ENCODE measurements around the gene RNF11. TPM values are rescaled to one million over a fixed set of nuclear protein-coding genes. Genes with fewer than 3 reads are reported as not detected.

Gene RNF11
- total RNA-seq, 2 experiments from 2014 or later, result 91.3 to 97.4 TPM

GRCh38 chr1:51203121-51203873, 32.8 kb upstream of the RNF11 start:
- Mint-ChIP-seq H3K9me3 (no peaks in the 10 kb centered on the region), H3K36me3 (ENCODE audit: low read depth) (no peaks in the 10 kb centered on the region), H3K4me1 (ENCODE audit: low read depth) (no peaks in the 10 kb centered on the region), H3K4me3 (no peak overlapping the region), H3K27me3 (no peaks in the 10 kb centered on the region), H3K27ac (no peak overlapping the region)
- H3K4me3 ChIP-seq (ENCODE audit: low read length), result no peak overlapping the region
- ChIA-PET POLR2A (no interaction called here), CTCF (interaction anchor here (1.0 kb wide), 1 partner anchor 11 kb away, joined by 3 read pairs; no protein-coding TSS in a partner anchor)
- intact Hi-C loops (cut with DNase I, micrococcal nuclease), result no loop called here
- H3K9me3 ChIP-seq (ENCODE audit: control insufficient read depth in 1 of 2, insufficient read depth in 1 of 2, low read length in 2 of 2), result no peaks in the 10 kb centered on the region
- H3K27ac ChIP-seq (ENCODE audit: low read depth in 1 of 2, low read length in 2 of 2), result no peak overlapping the region
- no peaks in the 10 kb centered on the region for H3K36me3 ChIP-seq (ENCODE audit: insufficient read depth, low read length)
- H3K27me3 ChIP-seq (ENCODE audit: control insufficient read depth in 1 of 2, insufficient read depth in 2 of 2, low read length in 2 of 2), result no peaks in the 10 kb centered on the region
- no peak for ATAC-seq (ENCODE audit: poor library complexity)
- no peak for DNase-seq
- TF ChIP-seq CTCF (IDR thresholded peaks at IDR 0.05), result no peak
- H3K4me1 ChIP-seq (ENCODE audit: insufficient read depth, low read length), result no peaks in the 10 kb centered on the region

- Mint-ChIP-seq H3K4me3 (no peak overlapping the region), H3K9me3 (no peaks in the 10 kb centered on the region), H3K27ac (no peak overlapping the region), H3K36me3 (ENCODE audit: low read depth) (no peaks in the 10 kb centered on the region), H3K4me1 (ENCODE audit: low read depth) (no peaks in the 10 kb centered on the region), H3K27me3 (no peaks in the 10 kb centered on the region)
- Histone ChIP-seq H3K9me3 (ENCODE audit: control insufficient read depth in 1 of 2, insufficient read depth in 1 of 2, low read length in 2 of 2) (no peaks in the 10 kb centered on the region), H3K4me1 (ENCODE audit: insufficient read depth, low read length) (no peaks in the 10 kb centered on the region), H3K36me3 (ENCODE audit: insufficient read depth, low read length) (no peaks in the 10 kb centered on the region), H3K27me3 (ENCODE audit: control insufficient read depth in 1 of 2, insufficient read depth in 2 of 2, low read length in 2 of 2) (no peaks in the 10 kb centered on the region), H3K4me3 (ENCODE audit: low read length) (no peak overlapping the region), H3K27ac (ENCODE audit: low read depth in 1 of 2, low read length in 2 of 2) (no peak overlapping the region)
- no peak for TF ChIP-seq CTCF (IDR thresholded peaks at IDR 0.05)
- DNase-seq (no peak), ATAC-seq (ENCODE audit: poor library complexity) (no peak)
- POLR2A ChIA-PET, result no interaction called here
- CTCF ChIA-PET, result no interaction called here
- intact Hi-C loops (cut with DNase I, micrococcal nuclease), result no loop called here
Observed at GRCh38 chr1:51203874-51204245, 32.2 kb upstream of the RNF11 start.

- H3K27ac Mint-ChIP-seq, result no peak overlapping the region
- Histone ChIP-seq H3K27me3 (ENCODE audit: control insufficient read depth in 1 of 2, insufficient read depth in 2 of 2, low read length in 2 of 2) (no peaks in the 10 kb centered on the region), H3K4me1 (ENCODE audit: insufficient read depth, low read length) (peaks cover 6% of the 10 kb centered on the region), H3K27ac (ENCODE audit: low read depth in 1 of 2, low read length in 2 of 2) (no peak overlapping the region), H3K36me3 (ENCODE audit: insufficient read depth, low read length) (no peaks in the 10 kb centered on the region), H3K4me3 (ENCODE audit: low read length) (no peak overlapping the region), H3K9me3 (ENCODE audit: control insufficient read depth in 1 of 2, insufficient read depth in 1 of 2, low read length in 2 of 2) (no peaks in the 10 kb centered on the region)
- no peak for DNase-seq
- peaks cover 10% of the 10 kb centered on the region for H3K4me1 Mint-ChIP-seq (ENCODE audit: low read depth)
- no peaks in the 10 kb centered on the region for H3K9me3 Mint-ChIP-seq
- no peaks in the 10 kb centered on the region for H3K36me3 Mint-ChIP-seq (ENCODE audit: low read depth)
- ATAC-seq (ENCODE audit: poor library complexity), result no peak
- no peak for TF ChIP-seq CTCF (IDR thresholded peaks at IDR 0.05)
- no peak overlapping the region for H3K4me3 Mint-ChIP-seq
- no peaks in the 10 kb centered on the region for H3K27me3 Mint-ChIP-seq
- ChIA-PET CTCF (interaction anchor here (1.3 kb wide), 1 partner anchor 17 kb away, joined by 4 read pairs; no protein-coding TSS in a partner anchor), POLR2A (no interaction called here)
- intact Hi-C loops (cut with DNase I, micrococcal nuclease), result no loop called here
Observed at GRCh38 chr1:51210055-51210454, 26.0 kb upstream of the RNF11 start.

Measured in CD4-positive, alpha-beta T cell (primary cell).